Right lobe of liver (tissue), 6 donors: ENCODE measurements around the gene HIF1A. TPM values are rescaled to one million over a fixed set of nuclear protein-coding genes. Genes with fewer than 3 reads are reported as not detected.

Source experiments
- ATAC-seq, 4 donors: fragments of 200-7000 bp; cut with Tn5 transposase; one replicate each; pipeline ENCODE4 v1.9.1; 2020; ENCODE audit warnings: mild to moderate bottlenecking in 4 of 4, moderate library complexity in 4 of 4
- DNase-seq, 3 donors: peaks; one replicate each; pipeline ENCODE4 v3.0.0-alpha.2; 2020
- H3K27ac ChIP-seq, 3 donors: fragments of 200-600 bp; one replicate each; pipeline ENCODE4 v1.8.0; 2022
- H3K27me3 ChIP-seq, 2 donors: fragments of 200-600 bp; one replicate each; pipeline ENCODE4 v1.8.0; 2022
- H3K36me3 ChIP-seq, 4 donors: fragments of 200-600 bp; sonication (generic) in 1 of 4; one replicate each; pipeline versions ENCODE4 v1.5.1 to v1.8.0; 2017 to 2022; ENCODE audit warnings: control low read depth in 1 of 4
- H3K4me1 ChIP-seq, 4 donors: fragments of 200-600 bp; sonication (generic) in 1 of 4; one replicate each; pipeline versions ENCODE4 v1.5.1 to v1.8.0; 2017 to 2022; ENCODE audit warnings: control low read depth in 1 of 4
- H3K4me3 ChIP-seq, 3 donors: fragments of 200-600 bp; one replicate each; pipeline ENCODE4 v1.8.0; 2022
- H3K9me3 ChIP-seq, 4 donors: fragments of 200-600 bp; sonication (generic) in 1 of 4; one replicate each; pipeline versions ENCODE4 v1.5.1 to v1.8.0; 2017 to 2022; ENCODE audit warnings: control low read depth in 1 of 4
- POLR2A ChIP-seq: fragments of 450-650 bp; IDR thresholded peaks from one replicate; pipeline ENCODE4 v1.6.1; 2017; ENCODE audit warnings: antibody characterized with exemption, mild to moderate bottlenecking
- WGBS: methylation state at CpG from one replicate; pipeline ENCODE4 v1.1.6; 2018; ENCODE audit warnings: low coverage, low lambda C conversion rate; ENCODE audit not compliant: insufficient coverage; ENCODE audit errors: missing lambda C conversion rate; 5-methylcytosine and 5-hydroxymethylcytosine counted together
- intact Hi-C, 2 donors: fragments of 100-400 bp; cut with DNase I; formaldehyde crosslinking; loops; one replicate each; pipeline versions ENCODE4 v1.11.2 to v1.14.1; 2022
- total RNA-seq, 6 experiments: library from RNA; depleted of rRNA in 2 of 6; stranded (reverse); fragments of >200 nt in 2 of 6; fragmentation: NEBNext Ultra II Directional in 3 of 6; extraction: Animal tissue kit (Norgen Biotek cat#: 25700) in 3 of 6; gene quantifications; one replicate each; pipeline versions ENCODE4 v1.1.0 to v1.2.4, GENCODE V29; 2016 to 2023
- TF ChIP-seq, protein P1 (sequence below), 4 donors: fragments of 200-600 bp in 3 of 4; fragments of 450-650 bp in 1 of 4; IDR thresholded peaks; one replicate each; pipeline versions ENCODE4 v1.5.1 to v1.8.0; 2016 to 2022; ENCODE audit warnings: antibody characterized with exemption in 4 of 4, mild to moderate bottlenecking in 2 of 4
- donor health status: DM: no; HTN: yes; CAD: no.
- donor health status: DM: no; HTN: no; CAD: no.
- donor health status: DM: no; HTN: no; CAD: no.
- donor health status: DM: no; HTN: yes; CAD: no.
- donor health status: DM: no; HTN: yes; CAD: no.

Gene HIF1A
- total RNA-seq, 6 experiments from 2014 or later, result 15.9 to 117 (median 31.9) TPM

DNA sequence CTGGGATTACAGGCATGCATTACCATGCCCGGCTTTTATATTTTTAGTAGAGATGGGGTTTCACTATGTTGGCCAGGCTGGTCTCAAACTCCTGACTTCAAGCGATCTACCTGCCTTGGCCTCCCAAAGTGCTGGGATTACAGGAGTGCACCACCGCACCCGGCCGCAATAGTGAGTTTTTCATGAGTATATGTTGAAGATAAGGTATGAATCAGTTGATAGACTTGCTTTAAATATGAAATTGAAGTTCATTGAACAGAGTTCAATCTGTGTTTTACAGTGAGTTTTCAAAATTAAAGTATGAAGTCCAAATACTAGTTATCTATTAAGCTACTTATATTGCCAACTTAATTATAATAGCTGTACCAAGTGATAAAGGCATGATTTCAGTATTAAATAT, 102.0 kb downstream of the HIF1A start:
- Histone ChIP-seq H3K36me3 (no peaks in the 10 kb centered on the region), H3K27ac (no peak overlapping the region), H3K27me3 (no peaks in the 10 kb centered on the region), H3K9me3 (no peaks in the 10 kb centered on the region), H3K4me3 (no peak overlapping the region), H3K4me1 (no peaks in the 10 kb centered on the region)
- DNase-seq (no peak), ATAC-seq (no peak)
- intact Hi-C loops, result no loop called here
- TF ChIP-seq, protein P1, sequence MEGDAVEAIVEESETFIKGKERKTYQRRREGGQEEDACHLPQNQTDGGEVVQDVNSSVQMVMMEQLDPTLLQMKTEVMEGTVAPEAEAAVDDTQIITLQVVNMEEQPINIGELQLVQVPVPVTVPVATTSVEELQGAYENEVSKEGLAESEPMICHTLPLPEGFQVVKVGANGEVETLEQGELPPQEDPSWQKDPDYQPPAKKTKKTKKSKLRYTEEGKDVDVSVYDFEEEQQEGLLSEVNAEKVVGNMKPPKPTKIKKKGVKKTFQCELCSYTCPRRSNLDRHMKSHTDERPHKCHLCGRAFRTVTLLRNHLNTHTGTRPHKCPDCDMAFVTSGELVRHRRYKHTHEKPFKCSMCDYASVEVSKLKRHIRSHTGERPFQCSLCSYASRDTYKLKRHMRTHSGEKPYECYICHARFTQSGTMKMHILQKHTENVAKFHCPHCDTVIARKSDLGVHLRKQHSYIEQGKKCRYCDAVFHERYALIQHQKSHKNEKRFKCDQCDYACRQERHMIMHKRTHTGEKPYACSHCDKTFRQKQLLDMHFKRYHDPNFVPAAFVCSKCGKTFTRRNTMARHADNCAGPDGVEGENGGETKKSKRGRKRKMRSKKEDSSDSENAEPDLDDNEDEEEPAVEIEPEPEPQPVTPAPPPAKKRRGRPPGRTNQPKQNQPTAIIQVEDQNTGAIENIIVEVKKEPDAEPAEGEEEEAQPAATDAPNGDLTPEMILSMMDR (IDR thresholded peaks at IDR 0.05), result no peak
- TF ChIP-seq POLR2A, result no peak
- WGBS, result 95% methylated on average over 4 of the region's 5 CpGs

Other genes with a start within 250 kb of the HIF1A start
- 1 to 10 TPM in 5 of 6 experiments, under 1 TPM in 1; 0.88 to 2.0 (median 1.8) TPM for gene SNAPC1, start 66.9 kb downstream of the HIF1A start, total RNA-seq
- under 1 TPM in 1 of 6 experiments, not detected in 5; 0.02 TPM for gene SYT16, start 117.2 kb downstream of the HIF1A start, total RNA-seq